HG03442 (cell line): ENCODE data around the gene ARPC1A.
"Not testable (repeated sequence)": the region's sequence is repeated elsewhere in the genome, so short reads cannot be mapped to it uniquely, and the experiment has no call there.

ENCODE experiments used
- ATAC-seq: cut with Tn5 transposase; IDR thresholded peaks from one replicate; pipeline ENCODE4 v1.9.1; 2021; ENCODE audit warnings: mild to moderate bottlenecking, moderate library complexity; ENCODE audit not compliant: unreplicated experiment

The ARPC1A gene

GRCh38 chr7:99386584-99387238 lies 61.0 kb downstream of the ARPC1A start:
- no peak for ATAC-seq

GRCh38 chr7:99387239-99387635 lies 61.5 kb downstream of the ARPC1A start:
- not testable (repeated sequence) for ATAC-seq

DNA sequence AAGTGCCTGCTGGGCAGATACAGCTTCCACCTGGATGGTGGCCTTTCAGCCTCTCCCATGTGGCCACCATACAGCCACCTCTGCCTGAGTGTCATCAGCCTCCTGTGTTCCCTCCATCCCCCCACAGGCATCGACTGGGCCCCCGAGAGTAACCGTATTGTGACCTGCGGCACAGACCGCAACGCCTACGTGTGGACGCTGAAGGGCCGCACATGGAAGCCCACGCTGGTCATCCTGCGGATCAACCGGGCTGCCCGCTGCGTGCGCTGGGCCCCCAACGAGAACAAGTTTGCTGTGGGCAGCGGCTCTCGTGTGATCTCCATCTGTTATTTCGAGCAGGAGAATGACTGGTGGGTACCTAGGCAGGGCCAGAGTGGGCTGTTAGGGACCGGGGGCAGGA lies 62.2 kb downstream of the ARPC1A start:
- ATAC-seq: no peak

DNA sequence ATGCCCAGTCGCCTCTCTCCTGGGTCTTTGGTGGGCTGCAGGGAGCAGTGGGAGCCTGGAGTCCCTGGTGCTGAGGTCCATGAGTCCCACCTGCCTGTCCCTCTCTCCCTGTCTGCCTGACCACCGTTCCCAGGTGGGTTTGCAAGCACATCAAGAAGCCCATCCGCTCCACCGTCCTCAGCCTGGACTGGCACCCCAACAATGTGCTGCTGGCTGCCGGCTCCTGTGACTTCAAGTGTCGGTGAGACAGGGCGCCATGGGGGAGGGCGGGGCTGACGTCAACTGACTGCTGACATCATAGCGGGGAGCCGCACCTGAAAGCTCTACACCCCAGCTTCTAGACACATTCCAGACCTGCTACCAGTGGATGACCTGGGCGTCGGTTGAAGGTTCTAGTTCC lies 64.1 kb downstream of the ARPC1A start:
- ATAC-seq: no peak

GRCh38 chr7:99390941-99391602 lies 65.4 kb downstream of the ARPC1A start:
- no peak for ATAC-seq

- ATAC-seq: no peak
These were observed 66.3 kb downstream of the ARPC1A start for GRCh38 chr7:99392046-99392445.

GRCh38 chr7:99392659-99393354 lies 67.1 kb downstream of the ARPC1A start:
- peak; percentile 51 for ATAC-seq

- ATAC-seq: peak; percentile 21
These were observed 67.9 kb downstream of the ARPC1A start for GRCh38 chr7:99393355-99394187.

DNA sequence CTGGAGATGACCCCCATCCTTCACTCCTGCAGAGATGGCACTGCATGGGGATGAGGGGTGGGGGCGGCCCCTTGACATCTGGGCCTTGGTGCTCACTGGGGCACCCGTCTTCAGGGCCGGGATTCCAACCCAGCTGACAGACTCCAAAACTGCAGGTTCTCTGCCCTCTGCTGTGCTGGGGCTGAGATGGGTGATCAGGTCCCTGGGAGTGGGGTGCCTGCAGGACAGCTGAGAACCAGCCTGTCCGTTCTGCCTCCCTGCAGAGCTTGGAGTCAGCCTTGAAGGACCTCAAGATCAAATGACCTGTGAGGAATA lies 68.4 kb downstream of the ARPC1A start:
- no peak for ATAC-seq

DNA sequence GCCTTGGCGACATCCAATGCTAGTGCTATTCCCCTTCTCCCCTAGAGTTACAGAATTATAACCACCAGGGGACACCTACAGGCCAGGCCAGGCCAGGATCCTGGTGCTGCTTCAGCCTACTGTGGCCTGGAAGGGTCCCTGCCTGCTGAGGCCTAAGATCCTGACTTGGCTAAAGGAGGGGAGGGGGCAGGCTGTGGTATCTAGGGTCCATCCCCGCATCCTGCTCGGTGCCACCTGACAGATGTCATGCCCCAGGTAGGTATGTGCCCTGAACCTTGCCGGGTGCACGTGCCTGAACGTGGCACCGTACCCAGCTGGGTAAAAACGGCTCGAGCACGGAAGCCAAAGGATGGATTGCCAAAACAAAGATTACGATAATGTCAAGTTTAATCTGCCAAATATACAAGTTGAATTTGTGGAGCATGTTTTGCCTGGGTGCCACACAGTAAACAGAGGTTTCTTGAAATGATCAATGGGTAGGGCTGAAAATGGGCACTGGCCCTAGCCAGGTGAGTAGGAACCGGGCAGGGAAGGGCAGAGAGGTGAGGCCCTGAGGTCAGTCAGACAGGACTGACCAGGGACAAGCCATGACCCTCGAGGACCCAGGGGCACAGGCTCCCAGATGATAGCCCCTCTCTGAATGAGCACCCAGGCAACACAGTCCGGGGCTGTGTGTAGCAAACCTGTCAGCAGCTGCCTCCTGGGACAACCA lies 70.1 kb downstream of the ARPC1A start:
- no peak for ATAC-seq

- no peak for ATAC-seq
These were observed 71.0 kb downstream of the ARPC1A start for GRCh38 chr7:99396418-99397296.

DNA sequence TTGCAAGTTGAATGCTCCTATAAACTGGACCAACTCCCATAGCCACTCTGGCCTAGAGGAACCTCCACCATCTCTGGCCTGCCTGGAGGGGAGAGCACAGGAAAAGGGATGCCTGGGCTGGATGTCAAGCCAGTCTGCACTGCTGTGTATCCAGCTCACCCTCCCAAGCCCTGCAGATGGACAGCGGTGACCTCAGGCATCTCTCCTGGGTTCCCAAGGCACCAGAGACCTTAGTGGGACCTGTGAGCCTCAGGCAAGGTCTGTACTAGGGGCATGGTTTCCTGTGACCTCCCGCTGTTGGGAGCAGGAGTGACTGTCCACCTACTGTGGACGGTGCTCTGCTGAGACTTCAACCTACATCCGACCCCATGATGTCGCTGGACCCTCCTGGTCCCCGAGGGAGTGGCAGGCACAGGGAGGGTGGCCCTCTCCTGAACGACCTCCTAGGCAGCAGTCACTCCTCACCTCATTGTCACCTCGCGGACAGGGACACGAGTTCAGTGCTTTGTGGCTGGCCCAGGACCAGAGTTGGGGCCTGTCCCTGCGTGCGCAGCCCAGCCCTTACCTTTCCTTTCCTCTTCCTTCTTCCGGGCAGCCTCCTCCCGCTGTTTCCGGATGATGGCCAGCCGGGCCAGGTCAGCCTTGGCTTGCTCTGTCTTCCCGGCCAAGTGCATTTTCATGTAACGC lies 71.7 kb downstream of the ARPC1A start:
- ATAC-seq: no peak

DNA sequence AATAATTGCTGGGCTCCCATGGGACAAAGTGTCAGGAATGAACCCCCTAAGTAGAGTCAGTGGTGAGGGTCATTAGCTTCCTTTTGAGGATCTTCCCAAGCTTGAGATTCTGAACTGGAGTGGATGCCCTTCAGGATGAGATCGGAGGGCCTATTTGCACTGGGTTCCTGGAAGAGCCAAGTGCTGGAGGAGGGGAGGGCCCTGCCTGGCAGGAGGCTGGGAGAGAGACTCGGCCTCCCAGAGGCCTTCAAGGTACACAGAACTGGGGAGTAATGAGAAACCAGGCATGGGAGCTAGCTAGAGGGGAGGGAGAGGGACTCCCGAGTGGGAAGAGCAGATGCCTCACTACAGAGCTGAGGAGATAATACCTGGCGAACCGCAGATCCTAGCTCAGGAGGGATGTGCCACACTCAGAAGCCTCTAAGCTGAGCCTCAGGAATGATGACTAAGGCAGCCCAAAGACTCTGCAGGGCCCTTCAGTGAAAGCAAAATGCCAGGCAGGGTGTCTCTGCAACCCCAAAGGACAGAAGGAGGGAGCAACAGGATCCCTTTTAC lies 73.3 kb downstream of the ARPC1A start:
- ATAC-seq: no peak

DNA sequence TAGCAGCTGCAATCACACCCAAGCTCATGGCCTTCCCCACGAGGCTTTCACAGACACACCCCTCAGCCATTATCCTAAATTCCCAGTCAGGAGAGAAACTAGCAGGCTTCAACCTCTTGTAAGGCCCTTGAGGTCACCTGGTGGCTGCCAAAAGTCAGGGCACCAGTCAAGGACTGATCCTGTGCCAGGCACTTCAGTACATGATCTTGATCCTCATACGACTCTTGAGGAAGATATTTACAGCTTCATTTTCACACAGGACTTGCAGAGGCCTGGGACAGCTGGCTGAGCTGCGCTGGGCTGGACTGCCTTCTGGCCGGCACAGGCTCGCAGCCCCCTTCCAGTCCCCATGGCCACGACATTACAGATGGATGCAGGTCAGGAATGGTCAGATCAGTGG lies 73.9 kb downstream of the ARPC1A start:
- no peak for ATAC-seq

DNA sequence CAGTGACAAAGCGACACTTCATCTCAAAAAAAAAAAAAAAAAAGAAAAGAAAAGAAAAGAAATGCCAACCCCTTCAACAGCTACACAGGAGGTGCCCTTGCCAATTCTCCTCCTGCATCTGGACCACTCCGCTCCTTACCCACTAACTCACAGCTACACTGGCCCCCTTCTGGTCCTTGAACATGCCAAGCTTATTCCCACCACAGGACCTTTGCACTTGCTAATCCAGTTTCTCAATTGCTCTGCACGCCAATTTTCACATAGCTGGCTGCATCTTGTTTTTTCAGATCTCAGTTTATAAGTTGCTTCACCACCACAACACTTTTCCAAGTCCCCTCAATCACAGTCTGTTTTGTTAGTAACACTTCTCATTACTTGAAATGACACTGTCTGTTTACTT lies 77.2 kb downstream of the ARPC1A start:
- ATAC-seq: no peak

GRCh38 chr7:99403764-99404163 lies 78.1 kb downstream of the ARPC1A start:
- ATAC-seq: no peak

- ATAC-seq: no peak
These were observed 78.7 kb downstream of the ARPC1A start for GRCh38 chr7:99404235-99404976.

- ATAC-seq: no peak
These were observed 79.3 kb downstream of the ARPC1A start for GRCh38 chr7:99404977-99405320.
